Activated naive CD8-positive, alpha-beta T cell (primary cell): ENCODE data around the gene LCAT.
A peak's percentile ranks its signal among the peaks of the same experiment; 100 is the strongest.

Experiments
- H3K27ac Mint-ChIP-seq: one replicate; pipeline ENCODE4 v1.8.0; 2021; ENCODE audit warnings: mixed read lengths
- H3K27me3 Mint-ChIP-seq: one replicate; pipeline ENCODE4 v1.8.0; 2021; ENCODE audit warnings: mixed read lengths
- H3K36me3 Mint-ChIP-seq: one replicate; pipeline ENCODE4 v1.8.0; 2021; ENCODE audit warnings: mixed read lengths
- H3K4me1 Mint-ChIP-seq: one replicate; pipeline ENCODE4 v1.8.0; 2021; ENCODE audit warnings: low read depth, mixed read lengths
- H3K4me3 Mint-ChIP-seq: one replicate; pipeline ENCODE4 v1.8.0; 2021; ENCODE audit warnings: mild to moderate bottlenecking, mixed read lengths
- H3K9me3 Mint-ChIP-seq: one replicate; pipeline ENCODE4 v1.8.0; 2021; ENCODE audit warnings: low read depth, mixed read lengths

LCAT gene

DNA sequence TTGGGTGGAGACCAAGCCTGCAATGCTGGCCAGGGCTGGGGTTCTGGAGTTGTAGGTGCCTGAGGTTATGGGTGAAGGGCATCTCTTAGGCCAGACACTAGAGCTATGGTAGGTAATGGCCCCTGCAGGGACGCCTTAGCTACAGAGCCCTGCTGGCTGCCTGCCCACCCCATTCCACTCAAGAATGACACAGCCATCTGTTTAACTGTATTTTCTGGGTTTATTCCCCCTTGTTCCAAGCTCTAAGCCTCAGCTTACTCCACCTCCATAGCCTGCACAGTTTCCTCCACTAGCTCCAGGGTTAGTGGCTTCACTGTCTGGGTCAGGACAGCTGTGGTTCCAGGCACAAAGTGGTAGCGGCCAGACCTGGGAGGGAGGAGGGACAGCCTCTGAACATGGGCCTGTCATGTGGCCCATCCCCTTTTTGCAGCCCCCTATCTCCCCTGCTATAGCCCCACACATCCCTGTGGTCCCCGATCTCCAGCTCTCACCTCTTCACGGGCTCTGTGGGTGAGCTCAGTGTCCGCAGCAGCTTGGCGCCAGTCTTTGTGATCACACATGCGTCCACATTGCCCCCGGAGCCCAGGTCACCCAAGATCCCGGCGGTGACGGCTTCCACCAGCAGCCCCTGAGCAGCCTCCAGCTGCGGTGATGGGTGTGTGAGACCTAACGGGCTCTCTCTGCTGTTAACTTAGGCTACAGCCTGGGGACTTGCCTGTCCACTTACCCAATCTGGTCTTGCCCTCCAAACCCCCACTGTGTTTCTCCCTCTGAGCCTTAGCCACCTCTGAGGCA lies 9.4 kb downstream of the LCAT start:
- no peaks in the 10 kb centered on the region for H3K9me3 Mint-ChIP-seq
- H3K27ac Mint-ChIP-seq, result peak overlapping the region; percentile 99
- peak overlapping the region; percentile 99 for H3K4me3 Mint-ChIP-seq
- peaks cover 8% of the 10 kb centered on the region for H3K36me3 Mint-ChIP-seq
- peaks cover 25% of the 10 kb centered on the region for H3K4me1 Mint-ChIP-seq
- H3K27me3 Mint-ChIP-seq, result no peaks in the 10 kb centered on the region

- Mint-ChIP-seq H3K4me3 (peak overlapping the region; percentile 99), H3K27ac (peak overlapping the region; percentile 55), H3K9me3 (no peaks in the 10 kb centered on the region), H3K36me3 (peaks cover 8% of the 10 kb centered on the region), H3K27me3 (no peaks in the 10 kb centered on the region), H3K4me1 (peaks cover 24% of the 10 kb centered on the region)
Measured at GRCh38 chr16:67933805-67934204, 10.1 kb downstream of the LCAT start.

GRCh38 chr16:67932462-67932840 lies 11.5 kb downstream of the LCAT start:
- Mint-ChIP-seq H3K27ac (no peak overlapping the region), H3K4me3 (no peak overlapping the region)

GRCh38 chr16:67931712-67932461 lies 12.0 kb downstream of the LCAT start, which contains the start of gene CTRL:
Gene CTRL, minus strand, starts transcription at chr16:67931862. Its CDS starts 10 bp downstream, at chr16:67931852.
- H3K27ac Mint-ChIP-seq, result no peak within 1 kb of the TSS
- H3K4me1 Mint-ChIP-seq, result peaks cover 18% of the 10 kb centered on the region
- H3K9me3 Mint-ChIP-seq, result no peaks in the 10 kb centered on the region
- no peaks in the 10 kb centered on the region for H3K27me3 Mint-ChIP-seq
- no peak within 1 kb of the TSS for H3K4me3 Mint-ChIP-seq
- peaks cover 8% of the 10 kb centered on the region for H3K36me3 Mint-ChIP-seq

More at GRCh38 chr16:67932462-67932840, 11.5 kb downstream of the LCAT start:
- H3K36me3 Mint-ChIP-seq, result peaks cover 8% of the 10 kb centered on the region
- H3K4me1 Mint-ChIP-seq, result peaks cover 23% of the 10 kb centered on the region
- H3K27me3 Mint-ChIP-seq, result no peaks in the 10 kb centered on the region
- H3K9me3 Mint-ChIP-seq, result no peaks in the 10 kb centered on the region

GRCh38 chr16:67930678-67931211 lies 13.2 kb downstream of the LCAT start:
- H3K9me3 Mint-ChIP-seq, result no peaks in the 10 kb centered on the region
- H3K27me3 Mint-ChIP-seq, result no peaks in the 10 kb centered on the region
- no peak overlapping the region for H3K4me3 Mint-ChIP-seq
- no peak overlapping the region for H3K27ac Mint-ChIP-seq
- H3K4me1 Mint-ChIP-seq, result peaks cover 16% of the 10 kb centered on the region
- H3K36me3 Mint-ChIP-seq, result peaks cover 6% of the 10 kb centered on the region

- H3K9me3 Mint-ChIP-seq, result no peaks in the 10 kb centered on the region
- no peak overlapping the region for H3K27ac Mint-ChIP-seq
- H3K4me1 Mint-ChIP-seq, result peaks cover 11% of the 10 kb centered on the region
- no peaks in the 10 kb centered on the region for H3K27me3 Mint-ChIP-seq
- no peak overlapping the region for H3K4me3 Mint-ChIP-seq
- H3K36me3 Mint-ChIP-seq, result peaks cover 1% of the 10 kb centered on the region
Measured at GRCh38 chr16:67930191-67930590, 13.7 kb downstream of the LCAT start.

DNA sequence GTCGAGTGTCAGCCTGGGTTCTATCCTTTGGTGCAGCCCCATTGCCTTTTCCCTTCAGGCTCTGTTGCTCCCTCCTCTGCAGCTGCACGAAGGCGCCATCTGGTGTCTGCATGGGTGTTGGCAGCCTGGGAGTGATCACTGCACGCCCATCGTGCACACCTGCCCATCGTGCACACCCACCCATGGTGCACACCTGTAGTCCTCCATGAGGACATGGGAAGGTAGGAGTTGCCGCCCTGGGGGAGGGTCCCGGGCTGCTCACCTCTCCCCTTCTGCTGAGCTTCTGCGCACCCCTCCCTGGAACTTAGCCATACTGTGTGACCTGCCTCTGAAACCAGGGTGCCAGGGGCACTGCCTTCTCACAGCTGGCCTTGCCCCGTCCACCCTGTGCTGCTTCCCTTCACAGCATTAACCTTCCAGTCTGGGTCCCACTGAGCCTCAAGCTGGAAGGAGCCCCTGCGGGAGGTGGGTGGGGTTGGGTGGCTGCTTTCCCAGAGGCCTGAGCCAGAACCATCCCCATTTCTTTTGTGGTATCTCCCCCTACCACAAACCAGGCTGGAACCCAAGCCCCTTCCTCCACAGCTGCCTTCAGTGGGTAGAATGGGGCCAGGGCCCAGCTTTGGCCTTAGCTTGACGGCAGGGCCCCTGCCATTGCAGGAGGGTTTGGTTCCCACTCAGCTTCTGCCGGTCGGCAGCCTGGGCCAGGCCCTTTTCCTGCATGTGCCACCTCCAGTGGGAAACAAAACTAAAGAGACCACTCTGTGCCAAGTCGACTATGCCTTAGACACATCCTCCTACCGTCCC lies 15.2 kb downstream of the LCAT start:
- no peaks in the 10 kb centered on the region for H3K27me3 Mint-ChIP-seq
- no peak overlapping the region for H3K27ac Mint-ChIP-seq
- H3K4me1 Mint-ChIP-seq, result peaks cover under 1% of the 10 kb centered on the region
- no peak overlapping the region for H3K4me3 Mint-ChIP-seq
- no peaks in the 10 kb centered on the region for H3K9me3 Mint-ChIP-seq
- H3K36me3 Mint-ChIP-seq, result no peaks in the 10 kb centered on the region

GRCh38 chr16:67928147-67928546 lies 15.8 kb downstream of the LCAT start:
- no peaks in the 10 kb centered on the region for H3K27me3 Mint-ChIP-seq
- no peak overlapping the region for H3K27ac Mint-ChIP-seq
- no peaks in the 10 kb centered on the region for H3K4me1 Mint-ChIP-seq
- no peak overlapping the region for H3K4me3 Mint-ChIP-seq
- no peaks in the 10 kb centered on the region for H3K36me3 Mint-ChIP-seq
- no peaks in the 10 kb centered on the region for H3K9me3 Mint-ChIP-seq

DNA sequence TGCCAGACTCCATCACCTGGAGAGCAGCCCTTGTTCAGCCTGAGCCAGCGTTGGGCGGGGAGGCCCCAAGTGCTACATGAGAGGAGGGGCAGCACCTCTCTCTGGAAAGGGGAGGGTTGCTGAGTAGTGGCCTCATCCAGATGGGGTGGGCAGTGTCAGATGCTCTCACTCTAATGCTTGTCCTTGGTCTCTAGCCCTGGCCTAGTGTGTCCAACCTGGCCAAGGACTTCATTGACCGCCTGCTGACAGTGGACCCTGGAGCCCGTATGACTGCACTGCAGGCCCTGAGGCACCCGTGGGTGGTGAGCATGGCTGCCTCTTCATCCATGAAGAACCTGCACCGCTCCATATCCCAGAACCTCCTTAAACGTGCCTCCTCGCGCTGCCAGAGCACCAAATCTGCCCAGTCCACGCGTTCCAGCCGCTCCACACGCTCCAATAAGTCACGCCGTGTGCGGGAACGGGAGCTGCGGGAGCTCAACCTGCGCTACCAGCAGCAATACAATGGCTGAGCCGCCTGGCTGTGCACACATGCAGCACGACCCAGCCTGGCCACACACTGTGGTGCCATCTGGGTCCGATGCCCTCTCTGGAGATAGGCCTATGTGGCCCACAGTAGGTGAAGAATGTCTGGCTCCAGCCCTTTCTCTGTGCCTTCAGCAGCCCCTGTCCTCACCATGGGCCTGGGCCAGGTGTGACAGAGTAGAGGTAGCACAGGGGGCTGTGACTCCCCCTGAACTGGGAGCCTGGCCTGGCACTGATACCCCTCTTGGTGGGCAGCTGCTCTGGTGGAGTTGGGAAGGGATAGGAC lies 16.6 kb downstream of the LCAT start:
- Mint-ChIP-seq H3K27ac (no peak overlapping the region), H3K27me3 (no peaks in the 10 kb centered on the region), H3K4me3 (no peak overlapping the region), H3K4me1 (peaks cover 1% of the 10 kb centered on the region), H3K9me3 (no peaks in the 10 kb centered on the region), H3K36me3 (no peaks in the 10 kb centered on the region)

DNA sequence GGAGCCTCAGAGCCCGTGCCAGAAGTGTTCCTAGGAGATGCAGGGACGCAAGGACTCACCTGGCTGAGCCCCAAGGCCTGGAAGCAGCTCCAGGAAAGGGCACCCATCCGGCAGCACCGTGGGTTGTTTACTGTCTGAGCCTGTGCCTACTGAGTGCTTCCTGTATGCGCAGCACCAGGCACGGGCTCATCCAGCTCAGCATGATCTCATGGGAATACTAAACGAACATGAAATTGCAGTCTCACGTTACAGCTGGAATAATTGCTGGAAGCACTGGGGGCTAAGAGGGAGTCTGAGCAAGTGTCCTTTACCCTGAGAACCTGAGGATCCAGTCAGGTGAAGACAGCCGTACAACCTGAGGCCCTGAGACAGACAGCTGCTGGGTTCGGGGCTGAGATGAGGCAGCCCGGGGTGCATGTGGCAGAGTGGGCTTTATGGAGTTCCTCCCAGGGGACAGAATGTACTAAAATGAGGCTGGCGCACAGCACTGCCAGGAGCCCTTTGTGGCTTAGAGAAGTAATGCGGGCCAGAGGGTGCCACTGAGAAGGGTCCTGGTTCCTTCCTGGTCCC lies 17.7 kb downstream of the LCAT start:
- Mint-ChIP-seq H3K27me3 (no peaks in the 10 kb centered on the region), H3K36me3 (no peaks in the 10 kb centered on the region), H3K4me1 (peaks cover 8% of the 10 kb centered on the region)

DNA sequence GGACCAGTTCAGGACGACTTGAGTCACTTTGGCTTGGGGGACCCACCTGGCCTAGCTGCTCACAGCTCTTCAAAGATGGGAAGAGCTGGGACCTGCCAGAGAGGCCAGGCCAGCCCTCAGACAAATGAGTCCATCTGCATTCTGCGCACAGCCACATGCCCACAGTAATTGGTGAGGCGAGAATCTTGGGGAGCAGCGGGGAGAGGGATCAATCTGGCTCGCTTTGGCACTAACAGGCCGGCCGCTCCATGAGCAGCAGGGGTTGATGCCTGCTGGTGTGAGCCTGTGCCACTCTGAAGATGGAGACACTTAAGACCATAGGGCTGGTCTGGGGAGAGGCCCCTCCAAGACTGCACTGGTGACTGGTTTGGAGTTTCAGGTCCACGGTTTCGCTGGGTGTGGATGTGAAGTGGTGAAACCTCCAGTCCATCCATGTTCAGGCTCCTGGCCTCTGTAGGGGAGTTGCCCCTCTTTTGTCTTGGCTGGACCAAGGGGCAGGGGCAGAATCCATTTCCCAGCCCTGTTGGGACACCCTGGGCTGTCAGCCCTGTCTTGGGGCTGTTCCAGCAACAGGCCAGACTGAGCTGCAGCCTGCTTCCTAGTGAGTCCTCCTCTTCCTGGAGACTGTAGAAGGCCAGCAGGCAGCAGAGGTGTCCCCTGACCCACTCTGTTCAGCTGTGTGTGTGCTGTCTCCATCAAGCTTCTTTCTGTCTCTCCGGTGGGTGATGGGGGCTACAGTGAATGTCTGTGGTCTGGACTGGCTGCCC lies 19.6 kb downstream of the LCAT start:
- Mint-ChIP-seq H3K27ac (peak overlapping the region; percentile 58), H3K9me3 (no peaks in the 10 kb centered on the region), H3K4me1 (peaks cover 10% of the 10 kb centered on the region), H3K4me3 (no peak overlapping the region), H3K27me3 (no peaks in the 10 kb centered on the region), H3K36me3 (no peaks in the 10 kb centered on the region)

More for the DNA sequence above, 17.7 kb downstream of the LCAT start:
- H3K9me3 Mint-ChIP-seq, result no peaks in the 10 kb centered on the region
- H3K4me3 Mint-ChIP-seq, result no peak overlapping the region
- H3K27ac Mint-ChIP-seq, result peak overlapping the region; percentile 10

DNA sequence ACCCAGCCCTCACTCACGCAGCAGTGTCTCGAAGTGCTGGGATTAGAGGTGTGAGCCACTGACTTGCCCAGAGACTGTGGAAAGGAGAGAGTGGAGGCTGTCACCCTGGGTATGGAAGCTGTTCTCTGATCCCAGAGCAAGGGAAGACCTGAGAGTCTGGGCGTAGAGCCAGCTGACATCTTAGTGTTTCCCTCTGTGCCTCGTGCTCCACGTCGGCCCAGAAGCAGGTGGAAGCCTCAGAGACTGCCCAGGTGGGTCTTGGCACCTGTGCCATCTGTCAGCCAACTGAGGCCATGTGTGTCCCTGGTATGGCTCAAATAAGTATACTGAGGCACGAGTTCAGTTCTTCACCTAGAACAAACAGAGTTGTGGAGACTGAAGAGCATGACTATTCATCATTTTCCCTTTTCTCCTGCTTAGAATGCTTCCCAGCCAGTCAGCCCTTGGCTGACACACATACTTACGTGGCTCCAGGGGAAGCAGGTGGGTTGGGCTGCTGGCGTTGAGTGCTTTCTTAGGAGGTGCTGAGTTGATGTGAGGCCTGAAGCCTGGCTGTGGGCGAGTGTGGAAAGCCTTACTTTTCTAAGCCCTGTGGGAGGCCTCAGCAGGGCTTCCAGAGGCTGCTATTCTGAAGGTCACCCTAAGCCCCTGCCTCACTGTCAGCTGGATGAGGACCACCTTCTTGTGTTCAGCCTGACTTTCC lies 20.4 kb downstream of the LCAT start:
- Mint-ChIP-seq H3K4me1 (peaks cover 12% of the 10 kb centered on the region), H3K36me3 (no peaks in the 10 kb centered on the region), H3K4me3 (no peak overlapping the region), H3K27ac (peak overlapping the region; percentile 58), H3K27me3 (no peaks in the 10 kb centered on the region), H3K9me3 (no peaks in the 10 kb centered on the region)

- no peak overlapping the region for H3K4me3 Mint-ChIP-seq
- peaks cover 19% of the 10 kb centered on the region for H3K4me1 Mint-ChIP-seq
Measured at GRCh38 chr16:67922740-67923139, 21.2 kb downstream of the LCAT start.

More at GRCh38 chr16:67922740-67923139, 21.2 kb downstream of the LCAT start:
- no peaks in the 10 kb centered on the region for H3K27me3 Mint-ChIP-seq
- no peaks in the 10 kb centered on the region for H3K9me3 Mint-ChIP-seq
- H3K36me3 Mint-ChIP-seq, result peaks cover 3% of the 10 kb centered on the region
- no peak overlapping the region for H3K27ac Mint-ChIP-seq
